PFSK-1 (cell line): ENCODE data around the gene TMEM232.

Experiments used
- FOXP2 ChIP-seq: optimal IDR thresholded peaks from 2 replicates; pipeline ENCODE3; 2011; ENCODE audit warnings: borderline replicate concordance, control low read depth, inconsistent platforms; ENCODE audit not compliant: insufficient read depth; ENCODE audit errors: extremely low read length, extremely low read depth
- POLR2AphosphoS5 ChIP-seq: IDR thresholded peaks from 2 replicates; pipeline ENCODE4 v1.6.1; 2012; ENCODE audit warnings: low read depth, mild to moderate bottlenecking, control low read depth, low read length, moderate library complexity
- REST ChIP-seq, 2 experiments: IDR thresholded peaks; 2 replicates each; pipeline versions ENCODE4 v1.6.1 to v1.8.0; 2011 to 2012; ENCODE audit warnings: low read depth in 2 of 2, low read length in 2 of 2, control low read depth in 1 of 2, inconsistent platforms in 1 of 2, mild to moderate bottlenecking in 1 of 2, moderate library complexity in 1 of 2; ENCODE audit not compliant: insufficient read depth in 1 of 2
- SIN3A ChIP-seq: IDR thresholded peaks from 2 replicates; pipeline ENCODE4 v1.6.1; 2012; ENCODE audit warnings: mild to moderate bottlenecking, low read length, moderate library complexity, borderline replicate concordance; ENCODE audit not compliant: insufficient read depth
- TAF1 ChIP-seq: IDR thresholded peaks from 2 replicates; pipeline ENCODE4 v1.6.1; 2012; ENCODE audit warnings: low read length, control low read depth, borderline replicate concordance; ENCODE audit not compliant: insufficient read depth

TMEM232 gene

GRCh38 chr5:110562191-110562590 lies 164.3 kb downstream of the TMEM232 start:
- TF ChIP-seq TAF1 (no peak), REST (IDR thresholded peaks at IDR 0.05; ENCODE audit: insufficient read depth in 1 of 2, low read depth in 2 of 2, low read length in 2 of 2) (no peak), SIN3A (no peak), FOXP2 (no peak)

- TF ChIP-seq TAF1 (no peak), SIN3A (no peak), FOXP2 (no peak), REST (IDR thresholded peaks at IDR 0.05; ENCODE audit: insufficient read depth in 1 of 2, low read depth in 2 of 2, low read length in 2 of 2) (no peak), POLR2AphosphoS5 (no peak)
Observed at GRCh38 chr5:110561510-110561909, 165.0 kb downstream of the TMEM232 start.

GRCh38 chr5:110549301-110549700 lies 177.2 kb downstream of the TMEM232 start:
- TF ChIP-seq FOXP2 (no peak), TAF1 (no peak), POLR2AphosphoS5 (no peak), SIN3A (no peak), REST (IDR thresholded peaks at IDR 0.05; ENCODE audit: insufficient read depth in 1 of 2, low read depth in 2 of 2, low read length in 2 of 2) (no peak)

- TF ChIP-seq POLR2AphosphoS5 = no peak
- no peak for TF ChIP-seq FOXP2
- TF ChIP-seq TAF1 = no peak
- TF ChIP-seq SIN3A = no peak
- TF ChIP-seq REST (IDR thresholded peaks at IDR 0.05; ENCODE audit: insufficient read depth in 1 of 2, low read depth in 2 of 2, low read length in 2 of 2) = no peak
Observed at GRCh38 chr5:110548171-110548570, 178.3 kb downstream of the TMEM232 start.

GRCh38 chr5:110547495-110547894 lies 179.0 kb downstream of the TMEM232 start:
- TF ChIP-seq SIN3A (no peak), POLR2AphosphoS5 (no peak), REST (IDR thresholded peaks at IDR 0.05; ENCODE audit: insufficient read depth in 1 of 2, low read depth in 2 of 2, low read length in 2 of 2) (no peak), FOXP2 (no peak), TAF1 (no peak)
